OCI-LY7 (cell line): ENCODE data around the gene MYBPC2.

Experiments
- CTCF ChIP-seq: fragments of 200-600 bp; sonication (generic); conservative IDR thresholded peaks from 2 replicates; pipeline ENCODE4 v1.5.1; 2014; ENCODE audit warnings: mild to moderate bottlenecking, antibody characterized with exemption, low read length, moderate library complexity, mixed read lengths
- EZH2phosphoT487 ChIP-seq: fragments of 200-600 bp; sonication (generic); IDR thresholded peaks from 2 replicates; pipeline ENCODE4 v1.6.1; 2018; ENCODE audit warnings: low read depth, borderline replicate concordance, mild to moderate bottlenecking, mixed run types, antibody characterized with exemption, low read length, moderate library complexity, mixed read lengths

- TF ChIP-seq CTCF: no peak
- TF ChIP-seq EZH2phosphoT487: no peak
These were observed 47.1 kb downstream of the MYBPC2 start for GRCh38 chr19:50479761-50480251.
